C1 segment of cervical spinal cord (tissue), 14 donors: ENCODE data around the gene SLC16A6.
"Not testable (repeated sequence)": the region's sequence is repeated elsewhere in the genome, so short reads cannot be mapped to it uniquely, and the experiment has no call there.

Source experiments
- DNase-seq, 14 donors: peaks; one replicate each; lab custom pipeline; 2025; lab: John Stamatoyannopoulos, UW

Gene SLC16A6

DNA sequence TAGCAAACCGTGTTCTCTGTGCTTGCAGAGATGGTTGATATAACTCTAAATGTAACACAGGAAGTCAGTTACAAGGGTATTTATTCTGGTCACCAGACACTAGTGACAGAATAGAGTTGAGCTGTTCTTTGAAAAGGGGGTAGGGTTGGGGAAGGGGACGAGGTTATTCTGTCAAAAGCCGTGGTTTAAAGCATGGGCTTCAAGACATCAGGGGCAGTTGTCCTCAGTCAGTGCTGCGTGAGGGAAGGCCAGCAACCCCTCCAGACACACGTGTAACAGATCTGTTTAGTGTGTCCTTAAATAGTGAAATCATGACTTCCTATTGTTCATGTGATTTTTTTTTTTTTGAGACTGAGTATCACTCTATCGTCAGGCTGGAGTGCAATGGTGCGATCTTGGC lies 37.5 kb downstream of the SLC16A6 start:
- not testable (repeated sequence) for DNase-seq

DNA sequence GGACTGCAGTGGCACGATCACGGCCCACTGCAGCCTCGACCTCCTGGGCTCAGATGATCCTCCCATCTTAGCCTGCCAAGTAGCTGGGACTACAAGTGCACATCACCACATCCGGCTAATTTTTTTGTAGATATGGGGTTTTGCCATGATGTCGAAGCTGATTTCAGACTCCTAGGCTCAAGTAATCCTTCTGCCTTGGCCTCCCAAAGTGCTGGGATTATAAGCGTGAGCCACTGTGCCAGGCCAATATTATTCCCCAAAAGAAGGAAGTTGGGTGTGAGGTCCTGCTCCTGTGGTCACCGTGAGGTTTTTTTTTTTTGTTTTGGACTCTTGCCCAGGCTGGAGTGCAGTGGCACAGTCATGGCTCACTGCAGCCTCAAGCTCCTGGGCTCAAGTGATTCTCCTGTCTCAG lies 41.6 kb downstream of the SLC16A6 start:
- no peak for DNase-seq

GRCh38 chr17:68248891-68249290 lies 42.0 kb downstream of the SLC16A6 start:
- DNase-seq: no peak

- peak in 6 of 14 donors; percentile 77 to 93 (median 90) for DNase-seq
Measured at GRCh38 chr17:68248199-68248825, 42.6 kb downstream of the SLC16A6 start.

GRCh38 chr17:68247445-68248198 lies 43.3 kb downstream of the SLC16A6 start, which contains the start of gene AMZ2:
Gene AMZ2 (plus strand): TSS chr17:68248043. CDS start chr17:68250188, 2,145 bp downstream.
- DNase-seq: peak; percentile 77 to 99 (median 95)

DNA sequence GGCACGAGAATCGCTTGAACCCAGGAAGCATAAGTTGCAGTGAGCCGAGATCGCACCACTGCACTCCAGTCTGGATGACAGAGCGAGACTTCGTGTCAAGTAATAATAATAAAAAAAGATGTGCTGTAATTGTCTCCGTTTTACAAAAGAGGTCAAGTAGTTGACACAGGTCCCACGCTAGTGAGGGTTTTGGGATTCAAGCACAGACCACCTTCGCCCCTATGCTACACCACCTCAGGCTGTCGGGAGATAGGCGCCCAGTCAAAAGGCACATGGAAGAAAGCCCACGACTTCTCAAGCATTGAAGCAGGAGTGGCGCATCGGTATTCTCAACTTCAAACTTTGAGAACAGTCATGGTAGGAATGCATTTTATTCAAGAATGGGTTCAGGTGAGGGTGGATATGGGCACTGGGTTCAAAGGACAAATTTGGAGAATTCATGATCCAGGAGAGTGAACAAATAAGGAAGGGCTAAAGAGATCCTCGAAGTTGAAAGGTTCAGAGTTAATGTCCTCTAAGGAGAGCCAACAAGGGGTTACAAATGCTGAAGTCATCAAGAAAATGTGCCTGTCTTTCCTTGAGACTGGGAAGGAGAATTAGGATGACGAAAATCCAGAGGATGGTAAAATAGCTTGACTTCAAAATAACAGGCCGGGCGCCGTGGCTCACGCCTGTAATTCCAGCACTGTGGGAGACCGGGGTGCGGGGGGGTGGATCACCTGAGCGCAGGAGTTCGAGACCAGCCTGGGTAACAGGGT lies 44.5 kb downstream of the SLC16A6 start:
- no peak for DNase-seq

- DNase-seq: no peak
Measured at GRCh38 chr17:68239632-68240366, 51.1 kb downstream of the SLC16A6 start.

GRCh38 chr17:68238871-68239253 lies 52.1 kb downstream of the SLC16A6 start:
- DNase-seq: peak in 1 of 14 donors; percentile 35

- DNase-seq: peak in 1 of 14 donors; percentile 31
Measured at GRCh38 chr17:68238164-68238870, 52.6 kb downstream of the SLC16A6 start.

DNA sequence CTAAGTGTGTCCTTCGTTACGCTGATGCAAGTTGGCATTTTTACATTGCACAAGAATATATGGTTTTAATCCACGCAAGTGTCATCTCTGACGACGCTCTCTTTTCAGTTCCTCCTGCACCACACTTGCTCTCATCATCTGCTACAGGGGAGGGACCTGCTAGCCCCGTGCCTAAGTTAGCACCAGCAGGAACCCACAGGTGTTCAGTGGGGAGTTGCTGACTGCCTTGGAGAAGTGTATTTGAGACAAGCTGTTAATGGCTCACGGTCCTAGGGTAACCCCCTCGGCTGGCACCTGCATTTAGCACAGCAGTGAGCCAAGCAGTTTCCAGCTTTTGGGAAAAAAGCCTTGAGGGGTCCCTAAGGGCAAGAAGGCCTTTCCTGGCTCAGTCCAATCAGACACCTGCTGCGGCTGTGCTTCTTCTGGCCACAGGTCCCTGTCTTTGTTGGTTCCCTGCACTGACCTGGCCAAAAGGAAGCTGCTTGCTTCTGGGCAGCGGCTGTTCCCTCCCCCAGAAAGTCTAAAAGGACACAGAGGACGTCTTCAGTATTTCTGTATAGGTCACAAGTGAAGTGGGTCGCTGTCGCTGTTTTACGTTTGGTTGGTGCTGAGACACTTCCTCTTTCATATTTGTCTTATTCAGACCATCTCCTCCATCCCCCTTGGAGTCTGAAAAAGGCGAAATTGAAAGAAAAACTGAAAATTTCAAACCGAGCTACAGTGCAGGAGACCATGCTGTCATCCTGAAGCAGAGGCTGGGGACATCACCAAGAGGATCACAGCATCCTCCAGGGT lies 53.4 kb downstream of the SLC16A6 start:
- DNase-seq: peak in 5 of 14 donors; percentile 36 to 45 (median 44)

DNA sequence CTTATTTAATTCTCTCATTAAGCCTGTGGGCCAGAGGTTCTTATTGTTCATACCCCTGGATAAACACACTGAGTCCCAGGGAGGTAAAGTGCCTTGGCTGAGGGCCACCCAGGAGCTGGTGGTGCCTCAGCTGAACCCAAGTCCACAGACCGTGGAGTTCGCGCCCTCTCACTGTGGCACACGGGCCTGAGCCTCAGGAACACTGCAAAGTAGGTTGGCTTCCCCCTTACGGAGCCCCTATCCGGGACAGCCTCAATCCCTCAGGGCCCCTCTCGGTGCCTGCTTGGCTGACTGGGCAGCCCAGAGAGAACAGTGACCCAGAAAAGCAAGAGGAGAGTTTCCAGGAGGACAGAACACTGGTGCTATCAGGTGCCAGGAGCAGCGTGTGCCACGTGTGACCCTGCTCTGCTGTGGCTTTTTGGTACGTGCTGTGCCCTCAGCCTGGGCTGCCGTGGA lies 55.6 kb downstream of the SLC16A6 start:
- DNase-seq: peak in 10 of 14 donors; percentile 15 to 88 (median 70)

GRCh38 chr17:68234726-68235335 lies 56.1 kb downstream of the SLC16A6 start:
- DNase-seq: peak in 8 of 14 donors; percentile 54 to 75 (median 68)

- not testable (repeated sequence) for DNase-seq
Measured at GRCh38 chr17:68232741-68233140, 58.2 kb downstream of the SLC16A6 start.

DNA sequence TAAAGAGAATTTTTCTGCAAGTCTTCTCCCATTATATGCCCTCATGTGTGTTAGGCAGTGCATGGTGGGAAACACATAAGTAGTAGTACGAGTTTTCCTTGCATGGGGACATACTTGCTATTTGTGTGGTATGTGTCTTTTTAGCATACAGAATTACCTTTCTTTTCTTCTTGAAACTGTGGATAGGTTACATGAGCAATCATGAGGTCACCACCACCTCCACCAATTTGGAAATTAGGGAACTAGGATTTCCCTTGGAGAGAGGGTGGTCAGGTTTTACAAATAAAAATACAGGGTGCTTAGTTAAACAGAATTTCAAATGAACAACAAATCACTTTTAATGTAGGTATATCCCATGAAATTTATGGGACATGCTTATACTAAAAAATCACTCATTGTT lies 59.4 kb downstream of the SLC16A6 start:
- no peak for DNase-seq

DNA sequence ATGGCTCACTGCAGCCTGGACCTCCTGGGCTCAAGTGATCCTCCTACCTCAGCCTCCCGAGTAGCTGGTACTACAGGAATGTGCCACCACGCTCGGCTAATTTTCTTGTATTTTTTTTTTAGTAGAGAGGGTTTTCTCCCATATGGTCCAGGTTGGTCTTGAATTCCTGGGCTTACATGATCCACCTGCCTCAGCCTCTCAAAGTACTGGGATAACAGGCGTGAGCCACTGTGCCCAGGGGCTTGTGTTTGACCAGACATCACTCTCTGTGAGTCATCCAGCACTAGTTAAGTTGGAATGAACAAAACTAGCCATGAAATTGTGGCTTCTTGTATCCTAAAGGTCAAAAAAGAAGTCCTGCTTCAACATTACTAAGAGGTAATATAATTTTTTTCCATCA lies 59.8 kb downstream of the SLC16A6 start:
- DNase-seq: not testable (repeated sequence)

GRCh38 chr17:68229619-68230018 lies 61.3 kb downstream of the SLC16A6 start:
- peak in 1 of 14 donors; percentile 47 for DNase-seq

DNA sequence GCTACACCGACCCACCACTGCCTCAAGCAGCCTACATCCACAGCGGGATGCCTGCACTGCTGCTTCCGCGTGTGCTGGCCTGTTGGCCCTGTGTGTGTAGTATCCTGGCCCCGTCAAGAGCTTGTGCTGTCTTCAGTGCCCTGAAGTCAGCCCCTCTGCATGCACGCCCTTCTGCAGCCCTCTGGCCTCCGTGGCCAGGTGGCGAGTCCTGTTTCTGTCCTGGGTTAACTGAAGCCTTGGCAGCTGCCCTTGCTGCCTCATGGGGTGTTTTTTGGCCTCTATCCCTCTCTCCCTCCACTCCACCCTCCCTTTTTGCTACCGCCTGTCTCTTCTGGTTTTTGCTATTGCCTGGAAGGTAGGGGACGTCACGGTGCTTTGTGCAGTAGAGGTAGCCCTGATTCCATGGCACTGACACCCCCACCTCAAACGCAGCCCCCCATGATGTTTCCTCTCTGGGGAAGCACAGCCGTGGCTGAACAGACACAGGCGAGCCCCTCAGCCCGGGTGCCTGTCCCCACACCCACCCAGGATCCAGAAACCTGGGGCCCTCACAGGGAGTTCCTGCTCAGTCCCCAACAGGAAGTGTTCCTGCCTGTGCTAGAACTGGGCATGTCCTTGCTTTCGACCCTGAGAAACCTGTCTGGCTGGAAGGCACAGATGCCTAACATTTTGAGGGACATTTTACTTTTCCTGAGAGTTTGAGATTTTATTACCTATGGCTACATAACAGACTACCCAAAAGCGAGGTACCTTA lies 61.9 kb downstream of the SLC16A6 start:
- peak in 5 of 14 donors; percentile 20 to 99 (median 59) for DNase-seq

DNA sequence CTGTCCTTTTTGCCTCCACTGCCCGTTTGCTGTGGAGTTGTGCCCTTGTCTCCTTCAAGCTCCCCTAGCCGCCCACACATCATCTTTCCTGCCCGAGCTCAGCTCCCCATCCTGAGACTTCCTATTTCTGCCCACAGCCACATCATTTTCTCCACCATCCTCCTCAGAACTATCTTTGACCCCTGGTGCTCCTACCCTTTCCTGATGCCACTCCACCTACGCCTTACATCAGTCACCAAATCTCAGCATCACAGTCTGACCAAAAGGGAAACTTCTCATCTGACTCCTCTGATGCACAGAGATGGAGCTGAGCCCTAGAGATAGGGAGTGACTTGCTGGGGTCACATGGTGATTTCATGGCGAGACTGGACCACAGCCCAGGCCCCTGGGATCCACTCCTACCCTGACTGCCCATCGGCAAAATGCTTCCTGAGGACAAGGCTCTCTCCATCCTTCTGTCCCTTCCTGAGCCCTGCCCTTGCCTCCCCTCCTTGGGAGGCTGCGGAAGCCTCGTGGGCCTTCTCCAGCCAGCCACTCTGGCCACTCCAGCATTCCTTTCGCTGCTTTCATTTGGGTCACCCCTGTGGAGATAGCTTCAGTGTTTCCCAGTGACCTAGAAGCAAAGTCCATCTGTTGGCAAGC lies 62.8 kb downstream of the SLC16A6 start:
- DNase-seq: not testable (repeated sequence)
